Activated T-helper 17 cell treated with anti-CD3 and anti-CD28 coated beads, Interleukin-2, amount 50 U/mL, for 72 hours (primary cell): Measurements from ENCODE around the gene SMCO2. TPM values are rescaled to one million over a fixed set of nuclear protein-coding genes. Genes with fewer than 3 reads are reported as not detected.
A peak's percentile ranks its signal among the peaks of the same experiment; 100 is the strongest.

Experiments
- ATAC-seq: fragments of 150-1000 bp; cut with Tn5 transposase; replicated peaks from 2 replicates; pipeline ENCODE4 v1.10.0; 2021; ENCODE audit warnings: mild to moderate bottlenecking, moderate library complexity
- H3K27ac Mint-ChIP-seq: one replicate; pipeline ENCODE4 v1.8.0; 2022; ENCODE audit warnings: mixed read lengths
- H3K27me3 Mint-ChIP-seq: one replicate; pipeline ENCODE4 v1.8.0; 2022; ENCODE audit warnings: mixed read lengths
- H3K36me3 Mint-ChIP-seq: one replicate; pipeline ENCODE4 v1.8.0; 2022; ENCODE audit warnings: low read depth, mild to moderate bottlenecking, mixed read lengths
- H3K4me1 Mint-ChIP-seq: one replicate; pipeline ENCODE4 v1.8.0; 2022; ENCODE audit warnings: mixed read lengths
- H3K4me3 Mint-ChIP-seq: one replicate; pipeline ENCODE4 v1.8.0; 2022; ENCODE audit warnings: mild to moderate bottlenecking, mixed read lengths
- H3K9me3 Mint-ChIP-seq: one replicate; pipeline ENCODE4 v1.8.0; 2022; ENCODE audit warnings: mixed read lengths
- total RNA-seq, 2 donors: library from RNA; stranded (reverse); gene quantifications; one replicate each; pipeline ENCODE4 v1.2.3, GENCODE V29; 2022

Gene SMCO2
- total RNA-seq = under 1 TPM in 1 of 2 donors, not detected in 1; 0.41 TPM

DNA sequence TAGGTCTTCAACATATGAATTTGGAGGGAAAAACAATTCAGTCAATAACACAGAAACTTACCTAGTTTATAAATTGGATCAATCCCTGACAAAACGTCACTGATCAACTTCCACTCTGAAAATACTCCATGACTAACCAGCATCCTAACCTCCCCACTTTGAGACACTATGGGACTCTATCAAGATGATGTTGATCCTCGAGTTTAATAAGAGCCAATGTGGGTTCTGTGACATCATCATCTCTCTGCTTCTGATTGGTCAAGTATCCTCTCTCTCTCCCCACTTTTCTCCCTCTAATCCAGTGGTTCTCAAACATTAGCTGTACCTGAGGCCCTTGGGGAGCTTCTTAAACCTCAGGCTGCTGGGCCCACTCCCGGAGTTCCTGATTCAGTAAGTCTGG lies at the start of gene SMCO2:
TSS of gene SMCO2 (plus strand) at position 301 of the 400 bp plus-strand sequence. CDS start 23,896 bp downstream, outside the sequence.
- Mint-ChIP-seq H3K4me3 (no peak within 1 kb of the TSS), H3K27me3 (no peaks in the 10 kb centered on the region), H3K27ac (no peak within 1 kb of the TSS), H3K4me1 (no peaks in the 10 kb centered on the region), H3K36me3 (no peaks in the 10 kb centered on the region), H3K9me3 (no peaks in the 10 kb centered on the region)
- no peak for ATAC-seq

- ATAC-seq = no peak
- H3K27ac Mint-ChIP-seq = no peak overlapping the region
- H3K36me3 Mint-ChIP-seq = no peaks in the 10 kb centered on the region
Measured at GRCh38 chr12:27398466-27398865, 48.1 kb upstream of the SMCO2 start.

DNA sequence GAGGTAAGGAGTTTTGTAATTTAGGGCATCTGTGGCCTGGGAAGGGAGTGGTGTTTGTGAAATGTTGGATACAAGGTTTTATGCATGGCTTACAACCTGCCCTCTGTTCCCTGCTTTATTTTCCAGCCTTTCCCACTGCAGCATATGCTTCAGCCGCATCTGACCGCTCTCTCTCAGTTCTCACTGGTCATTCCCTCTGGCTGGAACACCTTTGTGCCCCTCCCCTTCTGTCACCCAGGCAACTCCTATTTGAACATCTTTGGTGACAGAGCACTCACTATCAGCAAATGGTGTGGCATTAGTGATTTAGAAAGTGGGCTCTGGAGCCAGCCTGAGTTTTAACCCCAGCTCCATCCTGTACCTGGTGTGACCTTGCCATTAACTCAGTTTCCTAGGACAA lies 47.5 kb upstream of the SMCO2 start:
- Mint-ChIP-seq H3K4me3 (no peak overlapping the region), H3K9me3 (no peaks in the 10 kb centered on the region), H3K27ac (no peak overlapping the region), H3K36me3 (no peaks in the 10 kb centered on the region), H3K4me1 (no peaks in the 10 kb centered on the region), H3K27me3 (peaks cover 3% of the 10 kb centered on the region)
- no peak for ATAC-seq

More at GRCh38 chr12:27398466-27398865, 48.1 kb upstream of the SMCO2 start:
- H3K9me3 Mint-ChIP-seq = no peaks in the 10 kb centered on the region
- H3K4me3 Mint-ChIP-seq = no peak overlapping the region
- no peaks in the 10 kb centered on the region for H3K4me1 Mint-ChIP-seq
- H3K27me3 Mint-ChIP-seq = peaks cover 3% of the 10 kb centered on the region

GRCh38 chr12:27400856-27401354 lies 45.6 kb upstream of the SMCO2 start:
- Mint-ChIP-seq H3K4me1 (no peaks in the 10 kb centered on the region), H3K4me3 (no peak overlapping the region), H3K27me3 (peaks cover 3% of the 10 kb centered on the region), H3K36me3 (no peaks in the 10 kb centered on the region), H3K27ac (no peak overlapping the region), H3K9me3 (peaks cover 4% of the 10 kb centered on the region)
- ATAC-seq = no peak

DNA sequence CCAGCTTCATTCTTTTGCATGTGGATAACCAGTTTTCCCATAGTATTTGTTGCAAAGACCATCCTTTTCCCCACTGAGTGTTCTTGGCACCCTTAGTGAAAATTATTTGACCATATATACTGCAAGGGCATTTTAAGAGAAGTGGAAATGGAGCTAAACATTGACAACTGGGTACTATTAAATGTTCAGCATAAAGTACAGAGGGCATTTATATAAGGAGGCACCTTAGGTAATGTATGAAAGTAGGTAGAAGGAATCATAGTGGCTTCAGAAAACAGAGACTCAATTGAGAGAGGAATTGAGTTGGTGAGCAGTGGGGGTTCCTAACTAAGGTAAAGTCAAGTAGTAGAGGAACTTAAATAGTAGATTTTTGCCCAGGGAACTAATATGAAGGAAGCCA lies 34.5 kb upstream of the SMCO2 start:
- Mint-ChIP-seq H3K27me3 (no peaks in the 10 kb centered on the region), H3K4me1 (no peaks in the 10 kb centered on the region), H3K27ac (no peak overlapping the region), H3K4me3 (no peak overlapping the region), H3K9me3 (no peaks in the 10 kb centered on the region), H3K36me3 (no peaks in the 10 kb centered on the region)
- ATAC-seq = no peak

- no peaks in the 10 kb centered on the region for H3K27me3 Mint-ChIP-seq
- H3K4me1 Mint-ChIP-seq = no peaks in the 10 kb centered on the region
- H3K4me3 Mint-ChIP-seq = no peak overlapping the region
- no peaks in the 10 kb centered on the region for H3K36me3 Mint-ChIP-seq
- no peak overlapping the region for H3K27ac Mint-ChIP-seq
- ATAC-seq = no peak
- H3K9me3 Mint-ChIP-seq = no peaks in the 10 kb centered on the region
Measured at GRCh38 chr12:27422697-27423096, 23.8 kb upstream of the SMCO2 start.

GRCh38 chr12:27424631-27425230 lies 21.8 kb upstream of the SMCO2 start:
- no peak for ATAC-seq
- Mint-ChIP-seq H3K27ac (no peak overlapping the region), H3K9me3 (no peaks in the 10 kb centered on the region), H3K36me3 (no peaks in the 10 kb centered on the region), H3K27me3 (no peaks in the 10 kb centered on the region), H3K4me3 (no peak overlapping the region), H3K4me1 (no peaks in the 10 kb centered on the region)

DNA sequence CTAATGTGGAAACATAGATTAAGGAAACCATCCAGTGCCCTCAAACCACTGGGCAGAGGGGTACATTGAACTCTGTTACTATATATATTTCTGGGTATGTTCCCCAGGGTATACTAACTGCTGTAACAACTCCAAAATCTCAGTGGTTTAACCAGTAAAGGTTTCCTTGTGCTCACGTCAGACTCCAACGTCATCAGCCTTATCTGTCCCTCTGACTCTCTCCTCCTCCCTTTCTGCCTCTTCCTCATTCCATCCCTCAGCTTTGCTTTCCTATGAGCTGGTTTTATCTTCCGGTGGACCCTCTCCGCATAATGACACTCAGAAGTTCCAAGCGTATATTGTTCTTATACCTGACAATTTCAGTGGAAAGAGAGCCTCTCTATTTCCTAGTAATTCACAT lies 21.2 kb upstream of the SMCO2 start:
- Mint-ChIP-seq H3K4me1 (no peaks in the 10 kb centered on the region), H3K4me3 (no peak overlapping the region), H3K9me3 (no peaks in the 10 kb centered on the region), H3K27me3 (no peaks in the 10 kb centered on the region), H3K27ac (no peak overlapping the region), H3K36me3 (no peaks in the 10 kb centered on the region)
- no peak for ATAC-seq

GRCh38 chr12:27426743-27427487 lies 19.6 kb upstream of the SMCO2 start:
- H3K4me3 Mint-ChIP-seq = no peak overlapping the region
- ATAC-seq = no peak
- no peaks in the 10 kb centered on the region for H3K9me3 Mint-ChIP-seq
- no peaks in the 10 kb centered on the region for H3K27me3 Mint-ChIP-seq
- H3K27ac Mint-ChIP-seq = no peak overlapping the region
- no peaks in the 10 kb centered on the region for H3K4me1 Mint-ChIP-seq
- H3K36me3 Mint-ChIP-seq = no peaks in the 10 kb centered on the region

- no peak for ATAC-seq
Measured at GRCh38 chr12:27427824-27428223, 18.7 kb upstream of the SMCO2 start.

DNA sequence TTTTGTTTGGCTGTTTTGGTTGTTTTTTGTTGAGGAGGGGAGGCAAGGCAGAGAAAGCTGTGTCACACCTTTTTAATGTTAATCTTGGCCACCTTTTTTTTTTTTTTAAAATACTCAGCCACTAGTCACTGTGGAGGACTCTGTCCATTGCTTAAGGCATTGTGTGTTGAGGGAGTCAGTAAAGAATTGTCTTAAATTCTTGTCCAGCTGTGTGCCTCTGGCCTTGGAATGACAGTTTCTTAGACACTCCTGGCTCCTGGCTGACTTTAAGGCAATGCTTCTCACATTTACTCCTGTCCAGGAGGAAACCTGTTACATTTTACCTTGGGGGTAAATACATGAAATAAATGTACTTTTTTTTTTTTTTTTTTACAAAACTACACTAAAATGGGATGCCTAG lies 18.1 kb upstream of the SMCO2 start:
- H3K9me3 Mint-ChIP-seq = no peaks in the 10 kb centered on the region
- no peak overlapping the region for H3K4me3 Mint-ChIP-seq
- no peaks in the 10 kb centered on the region for H3K4me1 Mint-ChIP-seq
- no peaks in the 10 kb centered on the region for H3K36me3 Mint-ChIP-seq
- no peak for ATAC-seq
- H3K27ac Mint-ChIP-seq = no peak overlapping the region
- H3K27me3 Mint-ChIP-seq = no peaks in the 10 kb centered on the region

More at GRCh38 chr12:27427824-27428223, 18.7 kb upstream of the SMCO2 start:
- H3K27me3 Mint-ChIP-seq = no peaks in the 10 kb centered on the region
- no peak overlapping the region for H3K27ac Mint-ChIP-seq
- no peaks in the 10 kb centered on the region for H3K36me3 Mint-ChIP-seq
- H3K4me1 Mint-ChIP-seq = no peaks in the 10 kb centered on the region
- no peaks in the 10 kb centered on the region for H3K9me3 Mint-ChIP-seq
- no peak overlapping the region for H3K4me3 Mint-ChIP-seq

DNA sequence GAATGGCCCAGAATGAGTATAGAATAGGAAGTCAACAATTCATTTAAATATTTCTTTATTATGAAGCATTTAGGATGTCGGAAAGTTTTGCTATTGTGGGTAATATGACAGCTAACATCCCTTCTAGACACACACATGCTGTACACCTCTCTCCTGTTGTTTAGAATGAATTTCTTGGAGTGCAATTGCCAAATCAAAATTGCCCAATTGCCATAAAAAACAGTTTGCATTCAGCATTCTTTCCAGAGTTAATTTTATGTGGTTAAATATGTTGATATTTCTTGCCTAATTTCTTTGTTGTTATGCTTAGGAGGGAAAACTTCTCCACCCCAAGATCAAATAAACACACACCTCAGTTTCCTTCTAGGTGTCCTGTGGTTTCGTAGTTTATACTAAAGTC lies 16.9 kb upstream of the SMCO2 start:
- H3K4me3 Mint-ChIP-seq = no peak overlapping the region
- H3K27me3 Mint-ChIP-seq = no peaks in the 10 kb centered on the region
- no peaks in the 10 kb centered on the region for H3K36me3 Mint-ChIP-seq
- no peak for ATAC-seq
- no peak overlapping the region for H3K27ac Mint-ChIP-seq
- H3K9me3 Mint-ChIP-seq = no peaks in the 10 kb centered on the region
- H3K4me1 Mint-ChIP-seq = no peaks in the 10 kb centered on the region

- H3K4me3 Mint-ChIP-seq = no peak overlapping the region
Measured at GRCh38 chr12:27431185-27431584, 15.4 kb upstream of the SMCO2 start.

DNA sequence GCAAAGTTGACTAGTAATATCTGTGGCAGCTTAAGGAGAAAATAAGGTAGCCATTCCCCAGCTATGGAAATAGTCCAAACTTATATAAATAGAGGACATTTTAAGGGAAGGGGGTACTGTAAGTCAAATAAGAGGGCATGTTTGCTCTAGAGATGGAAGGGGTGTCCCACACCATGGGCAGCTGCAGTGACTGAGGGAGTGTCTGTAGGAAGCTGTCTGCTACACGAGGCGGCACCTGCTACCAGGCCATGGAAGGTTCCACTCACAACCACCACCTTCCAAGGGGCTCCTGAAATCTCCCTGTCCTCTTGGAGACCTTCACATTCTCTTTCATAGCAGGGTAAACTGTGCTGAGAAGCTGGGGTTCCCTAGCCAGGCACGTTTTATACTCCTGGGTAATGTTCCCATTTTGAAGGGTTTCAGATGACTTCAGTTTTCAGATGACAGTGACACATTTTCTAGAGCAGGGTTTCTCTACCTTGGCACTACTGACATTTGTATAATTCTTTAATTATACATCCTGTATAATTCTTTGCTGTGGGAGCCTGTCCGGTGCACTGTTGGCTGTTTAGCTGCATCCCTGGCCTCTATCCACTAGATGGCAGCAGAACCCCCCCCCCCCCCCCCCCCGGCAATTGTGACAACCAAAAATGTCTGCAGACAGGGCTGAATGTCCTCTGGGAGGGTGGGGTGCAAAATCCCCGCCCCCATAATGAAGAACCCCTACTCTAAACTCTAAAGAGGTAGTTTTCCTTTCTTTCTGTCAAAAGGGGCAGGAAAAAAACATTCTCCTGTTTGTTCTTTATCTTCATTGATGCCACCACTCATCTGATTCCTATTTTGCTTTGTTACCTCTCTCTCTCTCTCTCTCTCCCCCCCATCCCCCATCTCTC lies 11.6 kb upstream of the SMCO2 start:
- ATAC-seq = peak; percentile 29
- H3K36me3 Mint-ChIP-seq = no peaks in the 10 kb centered on the region
- no peaks in the 10 kb centered on the region for H3K9me3 Mint-ChIP-seq
- H3K27ac Mint-ChIP-seq = peak overlapping the region; percentile 4
- H3K4me1 Mint-ChIP-seq = peaks cover 4% of the 10 kb centered on the region
- H3K27me3 Mint-ChIP-seq = peaks cover 17% of the 10 kb centered on the region
- H3K4me3 Mint-ChIP-seq = no peak overlapping the region

More at GRCh38 chr12:27431185-27431584, 15.4 kb upstream of the SMCO2 start:
- peaks cover 4% of the 10 kb centered on the region for H3K4me1 Mint-ChIP-seq
- no peaks in the 10 kb centered on the region for H3K9me3 Mint-ChIP-seq
- no peaks in the 10 kb centered on the region for H3K36me3 Mint-ChIP-seq
- H3K27ac Mint-ChIP-seq = no peak overlapping the region
- ATAC-seq = peak; percentile 44
- H3K27me3 Mint-ChIP-seq = peaks cover 5% of the 10 kb centered on the region
